ENCODE results near the gene XIRP1.

DNA sequence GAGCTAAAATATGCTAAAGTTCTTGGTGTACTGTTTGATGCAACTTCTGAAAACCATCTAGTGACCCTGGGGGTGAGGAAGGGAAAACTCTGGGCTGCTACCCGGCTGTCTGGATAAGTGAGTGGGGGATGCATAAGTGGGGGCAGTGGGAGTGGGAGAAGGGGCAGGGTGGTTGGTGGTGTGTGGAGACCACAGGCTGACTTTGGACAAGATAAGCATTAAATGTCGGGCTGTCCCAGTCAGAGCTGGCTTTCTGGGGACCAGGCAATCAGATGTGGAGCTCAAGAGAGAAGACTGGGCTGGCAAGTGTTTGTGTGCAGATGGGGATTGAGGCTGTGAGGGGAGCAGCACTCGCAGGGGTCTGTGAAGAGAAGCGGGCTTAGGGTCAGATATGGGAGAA is 11.0 kb upstream of the XIRP1 start:
- TF ChIP-seq, protein P1, sequence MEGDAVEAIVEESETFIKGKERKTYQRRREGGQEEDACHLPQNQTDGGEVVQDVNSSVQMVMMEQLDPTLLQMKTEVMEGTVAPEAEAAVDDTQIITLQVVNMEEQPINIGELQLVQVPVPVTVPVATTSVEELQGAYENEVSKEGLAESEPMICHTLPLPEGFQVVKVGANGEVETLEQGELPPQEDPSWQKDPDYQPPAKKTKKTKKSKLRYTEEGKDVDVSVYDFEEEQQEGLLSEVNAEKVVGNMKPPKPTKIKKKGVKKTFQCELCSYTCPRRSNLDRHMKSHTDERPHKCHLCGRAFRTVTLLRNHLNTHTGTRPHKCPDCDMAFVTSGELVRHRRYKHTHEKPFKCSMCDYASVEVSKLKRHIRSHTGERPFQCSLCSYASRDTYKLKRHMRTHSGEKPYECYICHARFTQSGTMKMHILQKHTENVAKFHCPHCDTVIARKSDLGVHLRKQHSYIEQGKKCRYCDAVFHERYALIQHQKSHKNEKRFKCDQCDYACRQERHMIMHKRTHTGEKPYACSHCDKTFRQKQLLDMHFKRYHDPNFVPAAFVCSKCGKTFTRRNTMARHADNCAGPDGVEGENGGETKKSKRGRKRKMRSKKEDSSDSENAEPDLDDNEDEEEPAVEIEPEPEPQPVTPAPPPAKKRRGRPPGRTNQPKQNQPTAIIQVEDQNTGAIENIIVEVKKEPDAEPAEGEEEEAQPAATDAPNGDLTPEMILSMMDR (IDR thresholded peaks at IDR 0.05): no peak
- TF ChIP-seq POLR2AphosphoS5 (IDR thresholded peaks at IDR 0.05) (no peak), POLR2A (IDR thresholded peaks at IDR 0.05; ENCODE audit: low read depth) (no peak), EP300 (IDR thresholded peaks at IDR 0.05) (no peak)
